ENCODE results near the gene ACAT2. TPM values are rescaled to one million over a fixed set of nuclear protein-coding genes. Genes with fewer than 3 reads are reported as not detected.
A peak's percentile ranks its signal among the peaks of the same experiment; 100 is the strongest.
"Not testable (repeated sequence)": the region's sequence is repeated elsewhere in the genome, so short reads cannot be mapped to it uniquely, and the experiment has no call there.

ACAT2 gene
- total RNA-seq, 1 donor from 2014 or later, result 34.1 TPM

DNA sequence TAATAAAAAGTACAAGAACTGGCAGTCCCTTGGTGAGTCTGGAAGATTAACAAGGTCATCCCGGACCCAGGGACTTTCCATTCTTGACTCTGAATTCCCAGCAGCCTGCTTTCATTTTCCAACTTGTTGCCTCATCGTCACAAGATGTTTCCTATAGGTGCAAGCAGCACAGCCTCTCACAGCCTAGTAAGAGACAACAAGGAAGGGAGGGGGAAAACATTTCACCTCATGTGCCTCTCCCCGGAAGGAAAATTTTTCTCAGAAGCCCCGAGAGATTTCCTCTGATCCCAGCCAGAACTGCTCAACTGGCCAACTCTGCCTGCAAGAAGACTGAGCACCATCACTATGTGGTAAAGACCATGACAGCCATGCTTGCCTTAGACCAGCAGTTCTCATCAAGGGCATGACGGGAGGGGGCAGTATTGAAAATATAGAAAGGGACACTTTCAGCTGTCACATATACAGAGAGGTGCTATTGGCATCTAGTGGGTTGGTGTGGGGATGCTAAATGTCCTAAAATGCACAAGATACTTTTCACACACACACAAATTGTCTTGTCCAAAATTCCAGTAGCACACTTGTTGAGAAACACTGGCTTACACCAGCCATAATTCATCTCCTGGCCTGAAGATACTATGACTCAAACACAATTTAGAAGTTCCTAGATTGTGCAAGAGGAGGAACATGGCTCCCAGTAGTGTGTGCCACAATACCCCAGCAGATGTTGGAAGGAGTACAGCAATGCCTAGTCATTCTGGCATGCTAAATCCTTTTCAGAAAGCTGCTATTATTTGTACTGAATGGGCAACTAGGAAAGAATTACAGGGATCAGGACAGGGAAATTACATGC lies 45.4 kb upstream of the ACAT2 start:
- Histone ChIP-seq H3K27me3 (ENCODE audit: control insufficient read depth, insufficient read depth, low read length) (no peaks in the 10 kb centered on the region), H3K4me3 (ENCODE audit: low read depth, low read length) (no peak overlapping the region), H3K36me3 (ENCODE audit: control insufficient read depth, insufficient read depth, low read length) (no peaks in the 10 kb centered on the region)
- TF ChIP-seq, protein P1, sequence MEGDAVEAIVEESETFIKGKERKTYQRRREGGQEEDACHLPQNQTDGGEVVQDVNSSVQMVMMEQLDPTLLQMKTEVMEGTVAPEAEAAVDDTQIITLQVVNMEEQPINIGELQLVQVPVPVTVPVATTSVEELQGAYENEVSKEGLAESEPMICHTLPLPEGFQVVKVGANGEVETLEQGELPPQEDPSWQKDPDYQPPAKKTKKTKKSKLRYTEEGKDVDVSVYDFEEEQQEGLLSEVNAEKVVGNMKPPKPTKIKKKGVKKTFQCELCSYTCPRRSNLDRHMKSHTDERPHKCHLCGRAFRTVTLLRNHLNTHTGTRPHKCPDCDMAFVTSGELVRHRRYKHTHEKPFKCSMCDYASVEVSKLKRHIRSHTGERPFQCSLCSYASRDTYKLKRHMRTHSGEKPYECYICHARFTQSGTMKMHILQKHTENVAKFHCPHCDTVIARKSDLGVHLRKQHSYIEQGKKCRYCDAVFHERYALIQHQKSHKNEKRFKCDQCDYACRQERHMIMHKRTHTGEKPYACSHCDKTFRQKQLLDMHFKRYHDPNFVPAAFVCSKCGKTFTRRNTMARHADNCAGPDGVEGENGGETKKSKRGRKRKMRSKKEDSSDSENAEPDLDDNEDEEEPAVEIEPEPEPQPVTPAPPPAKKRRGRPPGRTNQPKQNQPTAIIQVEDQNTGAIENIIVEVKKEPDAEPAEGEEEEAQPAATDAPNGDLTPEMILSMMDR (IDR thresholded peaks at IDR 0.05; ENCODE audit: insufficient read depth, low read length, poor library complexity, severe bottlenecking), result no peak
- peak; percentile 72 for DNase-seq (ENCODE audit: low read depth)

DNA sequence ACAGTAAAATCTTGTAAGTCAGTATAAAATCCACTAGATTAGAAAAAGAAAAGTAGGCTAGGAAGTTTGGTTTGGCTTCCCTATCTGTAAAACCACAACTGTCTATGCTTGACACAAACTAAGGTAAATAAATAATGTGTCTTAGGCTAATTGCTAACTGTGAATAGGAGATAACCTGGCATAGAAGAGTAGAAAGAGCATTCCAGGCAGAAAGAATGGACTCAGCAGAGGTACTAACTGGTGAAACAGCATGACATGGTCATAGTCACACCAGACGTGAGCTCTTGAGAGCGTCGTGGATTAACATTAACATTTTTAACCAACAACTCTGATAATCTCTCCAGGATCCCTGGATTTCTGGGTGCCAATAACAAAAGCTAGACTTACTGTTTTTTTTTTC lies 43.2 kb upstream of the ACAT2 start:
- no peaks in the 10 kb centered on the region for H3K27me3 ChIP-seq (ENCODE audit: control insufficient read depth, insufficient read depth, low read length)
- no peak overlapping the region for H3K4me3 ChIP-seq (ENCODE audit: low read depth, low read length)
- DNase-seq (ENCODE audit: low read depth), result no peak
- H3K36me3 ChIP-seq (ENCODE audit: control insufficient read depth, insufficient read depth, low read length), result no peaks in the 10 kb centered on the region
- TF ChIP-seq, protein P1 (IDR thresholded peaks at IDR 0.05; ENCODE audit: insufficient read depth, low read length, poor library complexity, severe bottlenecking), result no peak

DNA sequence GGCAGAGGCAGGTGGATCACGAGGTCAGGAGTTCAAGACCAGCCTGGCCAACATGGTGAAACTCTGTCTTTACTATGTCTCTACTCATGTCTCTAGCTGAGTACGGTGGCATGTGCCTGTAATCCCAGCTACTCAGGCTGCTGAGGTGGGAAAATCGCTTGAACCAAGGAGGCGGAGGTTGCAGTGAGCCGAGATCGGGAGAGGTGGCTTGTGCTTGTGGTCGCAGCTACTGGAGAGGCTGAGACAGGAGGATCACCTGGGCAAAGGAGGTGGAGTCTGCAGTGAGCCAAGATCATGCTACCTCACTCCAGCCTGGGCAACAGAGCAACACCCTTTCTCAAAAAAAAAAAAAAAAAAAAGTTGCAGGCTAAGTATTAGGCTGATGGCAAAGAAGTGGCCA lies 42.6 kb upstream of the ACAT2 start:
- DNase-seq (ENCODE audit: low read depth), result no peak
- Histone ChIP-seq H3K4me3 (ENCODE audit: low read depth, low read length) (no peak overlapping the region), H3K36me3 (ENCODE audit: control insufficient read depth, insufficient read depth, low read length) (no peaks in the 10 kb centered on the region), H3K27me3 (ENCODE audit: control insufficient read depth, insufficient read depth, low read length) (no peaks in the 10 kb centered on the region)
- TF ChIP-seq, protein P1 (IDR thresholded peaks at IDR 0.05; ENCODE audit: insufficient read depth, low read length, poor library complexity, severe bottlenecking), result no peak

DNA sequence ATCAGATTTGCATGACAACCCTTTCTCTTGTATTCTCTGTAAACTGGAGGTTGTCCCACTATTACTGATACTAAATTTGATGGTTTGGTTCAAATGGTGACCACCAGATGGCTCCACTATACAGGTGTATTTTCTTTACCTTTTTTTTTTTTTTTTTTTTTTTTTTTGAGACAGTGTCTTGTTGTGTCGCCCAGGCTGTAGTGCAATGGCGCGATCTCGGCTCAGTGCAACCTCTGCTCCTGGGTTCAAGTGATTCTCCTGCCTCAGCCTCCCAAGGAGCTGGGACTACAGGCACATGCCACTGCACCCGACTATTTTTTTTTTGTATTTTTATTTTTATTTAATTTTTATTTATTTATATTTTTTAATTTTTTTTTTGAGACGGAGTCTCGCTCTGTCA lies 41.1 kb upstream of the ACAT2 start:
- TF ChIP-seq, protein P1 (IDR thresholded peaks at IDR 0.05; ENCODE audit: insufficient read depth, low read length, poor library complexity, severe bottlenecking), result peak; percentile 39
- no peaks in the 10 kb centered on the region for H3K36me3 ChIP-seq (ENCODE audit: control insufficient read depth, insufficient read depth, low read length)
- H3K27me3 ChIP-seq (ENCODE audit: control insufficient read depth, insufficient read depth, low read length), result no peaks in the 10 kb centered on the region
- no peak overlapping the region for H3K4me3 ChIP-seq (ENCODE audit: low read depth, low read length)
- no peak for DNase-seq (ENCODE audit: low read depth)

DNA sequence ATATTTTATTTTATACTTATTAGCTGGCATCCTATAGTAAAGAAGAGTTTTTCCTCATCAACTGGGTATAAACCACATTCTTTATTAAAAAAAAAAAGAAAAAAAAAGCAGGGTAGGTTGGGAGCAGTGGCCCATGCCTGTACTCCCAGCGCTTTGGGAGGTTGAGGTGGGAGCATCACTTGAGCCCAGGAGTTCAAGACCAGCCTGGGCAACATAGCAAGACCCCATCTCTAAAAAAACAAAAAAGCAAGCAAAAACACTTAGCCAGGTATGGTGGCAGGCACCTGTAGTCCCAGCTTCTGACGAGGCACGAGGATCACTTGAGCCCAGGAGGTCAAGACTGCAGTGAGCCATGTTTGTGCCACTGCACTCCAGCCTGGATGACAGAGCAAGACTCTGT lies 39.9 kb upstream of the ACAT2 start:
- not testable (repeated sequence) for H3K36me3 ChIP-seq (ENCODE audit: control insufficient read depth, insufficient read depth, low read length); H3K27me3 ChIP-seq (ENCODE audit: control insufficient read depth, insufficient read depth, low read length)

DNA sequence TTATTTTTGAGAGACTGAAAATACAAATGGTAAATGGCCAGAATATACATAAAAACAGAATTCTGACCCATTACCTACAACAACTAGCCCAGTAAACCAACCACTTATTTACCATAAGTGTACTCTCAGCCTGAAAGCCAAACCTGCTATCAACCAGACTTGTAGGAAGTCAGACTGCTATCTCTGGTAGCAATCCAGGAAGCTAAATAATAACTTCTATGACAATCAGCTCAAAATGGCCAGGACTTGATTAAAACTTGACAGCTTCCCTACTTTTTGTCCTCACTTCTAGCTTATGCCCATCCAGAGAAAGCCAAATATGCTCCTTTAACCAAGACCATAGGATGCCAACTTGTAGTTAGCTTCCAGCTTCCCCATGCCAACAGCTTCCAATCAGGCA lies 39.2 kb upstream of the ACAT2 start:
- DNase-seq (ENCODE audit: low read depth), result no peak
- Histone ChIP-seq H3K27me3 (ENCODE audit: control insufficient read depth, insufficient read depth, low read length) (no peaks in the 10 kb centered on the region), H3K36me3 (ENCODE audit: control insufficient read depth, insufficient read depth, low read length) (no peaks in the 10 kb centered on the region), H3K4me3 (ENCODE audit: low read depth, low read length) (no peak overlapping the region)
- TF ChIP-seq, protein P1 (IDR thresholded peaks at IDR 0.05; ENCODE audit: insufficient read depth, low read length, poor library complexity, severe bottlenecking), result no peak

More for the DNA sequence above, 39.9 kb upstream of the ACAT2 start:
- not testable (repeated sequence) for H3K4me3 ChIP-seq (ENCODE audit: low read depth, low read length); DNase-seq (ENCODE audit: low read depth)

Measured in kidney epithelial cell (primary cell).